RWPE2 (cell line): ENCODE measurements around the gene AKT1S1.
A peak's percentile ranks its signal among the peaks of the same experiment; 100 is the strongest.

ENCODE experiments used
- ATAC-seq: fragments of 200-7000 bp; cut with Tn5 transposase; 3 replicates; pipeline ENCODE4 v1.9.1; 2021; ENCODE audit warnings: low read depth
- DNase-seq: peaks from one replicate; pipeline ENCODE4 v3.0.0-alpha.2; 2020; ENCODE audit warnings: low spot score
- H3K27ac ChIP-seq: fragments of 450-650 bp; 2 replicates; pipeline ENCODE4 v1.5.1; 2017; ENCODE audit warnings: mild to moderate bottlenecking; ENCODE audit not compliant: poor library complexity, severe bottlenecking
- H3K27me3 ChIP-seq: fragments of 250-450 bp; sonication (Bioruptor Pico); 2 replicates; pipeline ENCODE4 v1.5.1; 2021; ENCODE audit warnings: mild to moderate bottlenecking, moderate library complexity; ENCODE audit not compliant: insufficient read depth, poor library complexity, severe bottlenecking
- H3K36me3 ChIP-seq: fragments of 250-450 bp; sonication (Bioruptor Pico); 2 replicates; pipeline ENCODE4 v1.5.1; 2020; ENCODE audit warnings: low read depth, mild to moderate bottlenecking, moderate library complexity
- H3K4me1 ChIP-seq: fragments of 250-450 bp; sonication (Bioruptor Pico); 2 replicates; pipeline ENCODE4 v1.5.1; 2021; ENCODE audit warnings: mild to moderate bottlenecking, moderate library complexity; ENCODE audit not compliant: insufficient read depth, poor library complexity, severe bottlenecking
- H3K4me3 ChIP-seq: fragments of 250-450 bp; sonication (Bioruptor Pico); 2 replicates; pipeline ENCODE4 v1.5.1; 2021; ENCODE audit warnings: mild to moderate bottlenecking, moderate library complexity; ENCODE audit not compliant: severe bottlenecking
- H3K9me3 ChIP-seq: fragments of 250-450 bp; sonication (Bioruptor Pico); 2 replicates; pipeline ENCODE4 v1.5.1; 2021; ENCODE audit warnings: mild to moderate bottlenecking, moderate library complexity; ENCODE audit not compliant: severe bottlenecking
- TF ChIP-seq, protein P1 (sequence below): fragments of 450-650 bp; IDR thresholded peaks from one replicate; pipeline ENCODE4 v1.5.1; 2017; ENCODE audit warnings: mild to moderate bottlenecking, moderate library complexity; ENCODE audit not compliant: poor library complexity, severe bottlenecking

Gene AKT1S1

GRCh38 chr19:49890349-49891311 lies 13.5 kb upstream of the AKT1S1 start:
- TF ChIP-seq, protein P1, sequence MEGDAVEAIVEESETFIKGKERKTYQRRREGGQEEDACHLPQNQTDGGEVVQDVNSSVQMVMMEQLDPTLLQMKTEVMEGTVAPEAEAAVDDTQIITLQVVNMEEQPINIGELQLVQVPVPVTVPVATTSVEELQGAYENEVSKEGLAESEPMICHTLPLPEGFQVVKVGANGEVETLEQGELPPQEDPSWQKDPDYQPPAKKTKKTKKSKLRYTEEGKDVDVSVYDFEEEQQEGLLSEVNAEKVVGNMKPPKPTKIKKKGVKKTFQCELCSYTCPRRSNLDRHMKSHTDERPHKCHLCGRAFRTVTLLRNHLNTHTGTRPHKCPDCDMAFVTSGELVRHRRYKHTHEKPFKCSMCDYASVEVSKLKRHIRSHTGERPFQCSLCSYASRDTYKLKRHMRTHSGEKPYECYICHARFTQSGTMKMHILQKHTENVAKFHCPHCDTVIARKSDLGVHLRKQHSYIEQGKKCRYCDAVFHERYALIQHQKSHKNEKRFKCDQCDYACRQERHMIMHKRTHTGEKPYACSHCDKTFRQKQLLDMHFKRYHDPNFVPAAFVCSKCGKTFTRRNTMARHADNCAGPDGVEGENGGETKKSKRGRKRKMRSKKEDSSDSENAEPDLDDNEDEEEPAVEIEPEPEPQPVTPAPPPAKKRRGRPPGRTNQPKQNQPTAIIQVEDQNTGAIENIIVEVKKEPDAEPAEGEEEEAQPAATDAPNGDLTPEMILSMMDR, result peak; percentile 77
- ATAC-seq (peak; percentile 80), DNase-seq (peak; percentile 42)
- Histone ChIP-seq H3K27ac (no peak overlapping the region), H3K27me3 (no peaks in the 10 kb centered on the region), H3K4me3 (peak overlapping the region; percentile 27), H3K4me1 (no peaks in the 10 kb centered on the region), H3K36me3 (no peaks in the 10 kb centered on the region), H3K9me3 (no peaks in the 10 kb centered on the region)

- no peaks in the 10 kb centered on the region for H3K4me1 ChIP-seq
- no peak for DNase-seq
- peak; percentile 58 for ATAC-seq
- peak overlapping the region; percentile 27 for H3K4me3 ChIP-seq
- H3K27me3 ChIP-seq, result no peaks in the 10 kb centered on the region
- no peaks in the 10 kb centered on the region for H3K9me3 ChIP-seq
- no peak overlapping the region for H3K27ac ChIP-seq
- H3K36me3 ChIP-seq, result no peaks in the 10 kb centered on the region; the same call in 1 of the 2 replicates
- TF ChIP-seq, protein P1, result peak; percentile 91
These were observed 12.7 kb upstream of the AKT1S1 start for GRCh38 chr19:49889687-49890348.

GRCh38 chr19:49889038-49889686 lies 12.0 kb upstream of the AKT1S1 start:
- ATAC-seq (no peak), DNase-seq (no peak)
- H3K27ac ChIP-seq, result no peak overlapping the region
- H3K4me1 ChIP-seq, result no peaks in the 10 kb centered on the region
- TF ChIP-seq, protein P1, result no peak
- H3K27me3 ChIP-seq, result no peaks in the 10 kb centered on the region
- H3K4me3 ChIP-seq, result no peak overlapping the region
- no peaks in the 10 kb centered on the region; the same call in 1 of the 2 replicates for H3K36me3 ChIP-seq
- no peaks in the 10 kb centered on the region for H3K9me3 ChIP-seq

DNA sequence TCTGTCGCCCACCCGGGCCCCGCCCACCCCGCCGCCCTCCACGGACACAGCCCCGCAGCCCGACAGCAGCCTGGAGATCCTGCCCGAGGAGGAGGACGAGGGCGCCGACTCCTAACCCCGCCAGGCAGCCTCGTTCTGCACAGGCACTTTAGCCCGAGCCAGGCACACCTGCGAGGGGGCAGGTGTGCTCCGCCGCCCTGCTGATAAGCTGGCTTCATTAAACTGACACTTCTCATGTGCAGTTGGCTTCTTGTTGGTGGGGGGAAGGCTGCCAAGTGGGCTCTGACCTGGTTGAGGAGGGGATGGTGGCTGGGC lies 11.3 kb upstream of the AKT1S1 start:
- Histone ChIP-seq H3K27me3 (no peaks in the 10 kb centered on the region), H3K36me3 (peaks cover 6% of the 10 kb centered on the region), H3K4me3 (no peak overlapping the region), H3K9me3 (no peaks in the 10 kb centered on the region), H3K27ac (no peak overlapping the region), H3K4me1 (no peaks in the 10 kb centered on the region)
- DNase-seq (no peak), ATAC-seq (no peak)
- TF ChIP-seq, protein P1, result no peak
